GM06990 (cell line): ENCODE measurements around the gene SULT1B1.
"Not testable (repeated sequence)": the region's sequence is repeated elsewhere in the genome, so short reads cannot be mapped to it uniquely, and the experiment has no call there.

Experiments
- DNase-seq: peaks from one replicate; pipeline ENCODE4 v3.0.0-alpha.2; 2011; ENCODE audit not compliant: insufficient read length; ENCODE audit errors: extremely low read depth
- H3K27me3 ChIP-seq: replicated peaks from 2 replicates; pipeline ENCODE4 v1.6.0; 2011; ENCODE audit warnings: low read length; ENCODE audit not compliant: control insufficient read depth, insufficient read depth
- H3K36me3 ChIP-seq: 2 replicates; pipeline ENCODE4 v1.5.1; 2011; ENCODE audit warnings: low read length; ENCODE audit not compliant: control insufficient read depth, insufficient read depth
- H3K4me3 ChIP-seq: replicated peaks from 2 replicates; pipeline ENCODE4 v1.5.1; 2011; ENCODE audit warnings: low read depth, mild to moderate bottlenecking, control low read depth, low read length
- TF ChIP-seq, protein P1 (sequence below): IDR thresholded peaks from 2 replicates; pipeline ENCODE4 v1.5.1; 2011; ENCODE audit warnings: low read length, control low read depth, mild to moderate bottlenecking, inconsistent platforms; ENCODE audit not compliant: insufficient read depth, poor library complexity, severe bottlenecking

The SULT1B1 gene

DNA sequence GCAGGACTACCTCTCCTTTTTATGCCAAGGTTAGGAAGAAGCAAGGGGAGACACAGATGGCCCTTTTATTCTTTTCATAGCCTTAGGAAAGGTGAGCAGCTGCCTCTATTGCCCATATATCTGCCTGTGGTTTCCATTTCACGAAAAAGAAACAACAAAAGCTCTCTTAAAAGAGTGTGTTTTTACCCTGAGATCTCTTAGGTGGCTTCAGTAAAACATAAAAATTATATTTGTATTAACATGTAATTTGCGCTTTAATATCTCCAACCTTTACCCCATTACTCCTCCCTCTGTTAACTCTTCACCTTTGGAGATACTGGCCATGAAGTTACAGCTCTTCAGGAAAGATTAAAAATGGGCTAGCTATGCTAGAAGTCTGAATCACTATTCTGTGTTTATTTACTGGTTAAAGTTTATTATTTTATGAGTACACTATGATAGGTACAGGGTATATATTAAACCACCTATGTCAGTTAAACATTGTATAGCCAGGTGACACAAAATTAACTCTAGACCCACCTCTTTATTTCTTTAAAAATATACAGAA lies 15.0 kb upstream of the SULT1B1 start:
- H3K36me3 ChIP-seq = no peaks in the 10 kb centered on the region
- H3K27me3 ChIP-seq = no peaks in the 10 kb centered on the region
- no peak for DNase-seq
- no peak overlapping the region for H3K4me3 ChIP-seq
- TF ChIP-seq, protein P1, sequence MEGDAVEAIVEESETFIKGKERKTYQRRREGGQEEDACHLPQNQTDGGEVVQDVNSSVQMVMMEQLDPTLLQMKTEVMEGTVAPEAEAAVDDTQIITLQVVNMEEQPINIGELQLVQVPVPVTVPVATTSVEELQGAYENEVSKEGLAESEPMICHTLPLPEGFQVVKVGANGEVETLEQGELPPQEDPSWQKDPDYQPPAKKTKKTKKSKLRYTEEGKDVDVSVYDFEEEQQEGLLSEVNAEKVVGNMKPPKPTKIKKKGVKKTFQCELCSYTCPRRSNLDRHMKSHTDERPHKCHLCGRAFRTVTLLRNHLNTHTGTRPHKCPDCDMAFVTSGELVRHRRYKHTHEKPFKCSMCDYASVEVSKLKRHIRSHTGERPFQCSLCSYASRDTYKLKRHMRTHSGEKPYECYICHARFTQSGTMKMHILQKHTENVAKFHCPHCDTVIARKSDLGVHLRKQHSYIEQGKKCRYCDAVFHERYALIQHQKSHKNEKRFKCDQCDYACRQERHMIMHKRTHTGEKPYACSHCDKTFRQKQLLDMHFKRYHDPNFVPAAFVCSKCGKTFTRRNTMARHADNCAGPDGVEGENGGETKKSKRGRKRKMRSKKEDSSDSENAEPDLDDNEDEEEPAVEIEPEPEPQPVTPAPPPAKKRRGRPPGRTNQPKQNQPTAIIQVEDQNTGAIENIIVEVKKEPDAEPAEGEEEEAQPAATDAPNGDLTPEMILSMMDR = no peak

DNA sequence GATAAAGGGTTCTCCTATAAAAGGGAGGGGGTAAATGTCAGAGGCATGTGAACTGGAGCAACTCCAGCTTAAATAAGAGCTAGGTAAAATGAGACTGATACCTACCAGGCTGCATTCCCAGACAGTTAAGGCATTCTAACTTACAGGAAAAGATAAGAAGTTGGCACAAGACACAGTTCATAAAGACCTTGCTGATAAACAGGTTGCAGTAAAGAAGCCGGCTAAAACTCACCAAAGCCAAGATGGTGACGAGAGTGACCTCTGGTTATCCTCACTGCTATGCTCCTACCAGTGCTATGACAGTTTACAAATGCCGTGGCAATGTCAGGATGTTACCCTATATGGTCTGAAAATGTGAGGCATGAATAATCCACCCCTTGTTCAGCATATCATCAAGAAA lies 13.1 kb upstream of the SULT1B1 start:
- no peak for DNase-seq
- H3K27me3 ChIP-seq = no peaks in the 10 kb centered on the region
- TF ChIP-seq, protein P1 = no peak
- no peaks in the 10 kb centered on the region for H3K36me3 ChIP-seq
- H3K4me3 ChIP-seq = no peak overlapping the region

DNA sequence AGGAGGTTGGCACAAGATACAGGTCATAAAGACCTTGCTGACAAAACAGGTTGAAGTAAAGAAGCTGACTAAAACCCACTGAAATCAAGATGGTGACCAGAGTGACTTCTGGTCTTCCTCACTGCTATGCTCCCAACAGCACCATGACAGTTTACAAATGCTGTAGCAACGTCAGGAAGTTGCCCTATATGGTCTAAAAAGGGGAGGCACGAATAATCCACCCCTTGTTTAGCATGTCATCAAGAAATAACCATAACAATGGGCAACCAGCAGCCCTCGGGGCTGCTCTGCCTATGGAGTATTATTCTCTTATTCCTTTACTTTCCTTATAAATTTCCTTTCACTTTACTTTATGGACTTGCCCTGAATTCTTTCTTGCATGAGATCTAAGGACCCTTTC lies 8.1 kb upstream of the SULT1B1 start:
- H3K36me3 ChIP-seq, H3K27me3 ChIP-seq, H3K4me3 ChIP-seq, DNase-seq: not testable (repeated sequence)

DNA sequence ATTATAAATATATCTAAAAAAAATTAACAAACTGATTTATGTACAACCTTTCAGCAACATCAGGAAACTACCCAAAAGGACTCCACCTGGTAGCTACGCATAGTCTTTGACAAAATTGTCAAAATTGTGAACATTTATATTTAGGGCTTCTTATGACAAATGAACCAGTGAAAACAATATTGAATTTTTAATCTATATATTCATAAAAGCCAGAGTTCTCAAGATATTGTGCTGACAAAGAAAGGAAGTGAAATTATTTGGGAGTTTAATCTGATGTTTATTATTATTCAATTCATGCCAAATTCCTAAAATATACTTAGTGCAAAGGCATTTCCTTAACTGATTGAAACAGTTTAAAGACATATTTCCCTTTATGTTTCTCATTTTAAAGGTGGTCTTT lies 5.3 kb upstream of the SULT1B1 start:
- no peaks in the 10 kb centered on the region for H3K27me3 ChIP-seq
- H3K4me3 ChIP-seq = no peak overlapping the region
- TF ChIP-seq, protein P1 = no peak
- DNase-seq = no peak
- H3K36me3 ChIP-seq = no peaks in the 10 kb centered on the region

DNA sequence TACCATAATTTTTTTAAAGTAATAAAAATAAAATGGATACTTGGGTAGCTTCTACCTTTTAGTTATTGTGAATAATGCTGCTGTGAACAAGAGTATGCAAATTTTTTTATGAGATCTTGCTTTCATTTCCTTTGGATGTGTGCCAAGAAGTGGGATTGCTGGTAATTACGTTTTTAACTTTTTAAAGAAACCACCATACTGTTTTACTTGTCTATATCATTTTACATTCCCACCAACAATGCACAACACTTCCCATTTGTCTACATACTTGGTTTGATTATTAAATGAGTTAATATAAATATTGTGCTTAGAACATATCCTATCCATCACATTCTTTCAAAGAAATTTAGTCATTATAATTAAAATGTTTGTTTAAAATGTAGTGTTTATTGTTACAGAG lies 3.9 kb upstream of the SULT1B1 start:
- Histone ChIP-seq H3K4me3 (no peak overlapping the region), H3K27me3 (no peaks in the 10 kb centered on the region), H3K36me3 (no peaks in the 10 kb centered on the region)
- TF ChIP-seq, protein P1 = no peak
- no peak for DNase-seq

DNA sequence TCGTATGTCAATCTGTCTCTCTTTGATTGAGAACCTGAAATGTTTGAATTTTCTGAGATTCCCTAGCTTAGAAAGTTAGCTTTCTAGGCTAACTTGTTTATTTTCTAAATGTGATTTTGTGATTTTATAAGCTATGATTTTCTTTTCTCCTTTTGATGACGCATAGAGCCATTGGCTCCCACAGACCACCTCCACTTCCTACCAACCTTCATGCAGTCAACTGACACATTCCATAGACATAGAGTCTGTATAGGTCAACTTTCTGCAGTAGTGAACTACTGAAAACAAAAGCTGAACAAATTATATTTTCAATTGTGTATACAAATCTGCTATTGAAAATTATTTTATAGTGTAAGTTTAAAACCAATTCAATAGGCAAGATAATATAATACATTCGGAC lies 2.8 kb upstream of the SULT1B1 start:
- no peaks in the 10 kb centered on the region for H3K36me3 ChIP-seq
- no peak overlapping the region for H3K4me3 ChIP-seq
- DNase-seq = no peak
- TF ChIP-seq, protein P1 = no peak
- no peaks in the 10 kb centered on the region for H3K27me3 ChIP-seq
